ENCODE data around the gene P2RY13.

P2RY13 gene

GRCh38 chr3:151289445-151289844, 39.9 kb downstream of the P2RY13 start:
- DNase-seq, result no peak

GRCh38 chr3:151285940-151286339, 43.4 kb downstream of the P2RY13 start:
- DNase-seq, result no peak

GRCh38 chr3:151283907-151284461, 45.4 kb downstream of the P2RY13 start:
- no peak for DNase-seq

- no peak for DNase-seq
Measured at GRCh38 chr3:151283387-151283786, 46.0 kb downstream of the P2RY13 start.

GRCh38 chr3:151282921-151283320, 46.4 kb downstream of the P2RY13 start:
- DNase-seq, result peak; percentile 70

- DNase-seq, result no peak
Measured at GRCh38 chr3:151281671-151282324, 47.6 kb downstream of the P2RY13 start.

DNA sequence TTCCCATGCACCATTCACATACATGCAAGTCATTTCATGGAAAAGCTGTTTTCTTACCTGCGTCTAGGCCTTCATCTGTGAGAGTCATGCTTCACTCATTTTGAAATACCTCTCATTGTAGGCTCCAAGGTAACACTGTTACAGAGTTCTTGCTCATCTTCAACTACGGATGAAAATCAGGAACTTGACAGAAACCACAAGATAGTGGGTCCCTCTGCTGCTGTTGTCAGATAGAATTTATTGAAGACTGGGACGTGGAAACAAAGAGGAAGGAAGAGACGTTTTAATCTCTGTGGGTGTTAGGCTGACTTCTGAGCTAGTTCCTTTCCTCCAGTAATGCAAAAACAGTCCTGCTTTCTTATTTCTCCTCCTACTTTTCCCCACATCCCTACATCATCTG, 51.1 kb downstream of the P2RY13 start, which contains the start of gene P2RY14:
P2RY14 (minus strand) TSS at position 313 of the 400 bp plus-strand sequence. CDS start 64,226 bp downstream, outside the sequence.
- no peak for DNase-seq

- DNase-seq, result no peak
Measured at GRCh38 chr3:151276687-151277042, 52.7 kb downstream of the P2RY13 start.

Data from DMS79 treated with DMSO at 0.1 percent for 48 hours (cell line).